Endothelial cell of umbilical vein (primary cell): ENCODE measurements around the gene ACSS1. TPM values are rescaled to one million over a fixed set of nuclear protein-coding genes. Genes with fewer than 3 reads are reported as not detected.

Experiments used
- BruUV-seq: library from RNA; stranded (reverse); fragments of 400-500 nt; replicated peaks from 2 replicates; lab custom pipeline; 2021; lab: Mats Ljungman, UMichigan
- CTCF ChIA-PET: fragments of 300-600, 350-600 bp; sonication (Branson Sonifier 250); formaldehyde crosslinking; loops from one replicate; lab custom pipeline; 2021; ENCODE audit warnings: antibody characterized with exemption, inconsistent platforms; lab: Charles Lee
- POLR2A ChIA-PET: fragments of 300-600, 350-600 bp; sonication (Branson Sonifier 250); formaldehyde crosslinking; loops from one replicate; lab custom pipeline; 2021; ENCODE audit warnings: antibody characterized with exemption, inconsistent platforms; lab: Charles Lee
- DNase-seq: peaks from one replicate; pipeline ENCODE4 v3.0.0-alpha.2; 2011; ENCODE audit warnings: low read depth, low spot score
- FAIRE-seq: peaks from 2 replicates; lab custom pipeline; 2011; peaks lifted over from hg19 to GRCh38; lab: Jason Lieb, UNC
- H2AFZ ChIP-seq: 2 replicates; pipeline ENCODE4 v1.6.0; 2012; ENCODE audit warnings: low read depth, low read length, control low read depth, inconsistent platforms
- H3K27ac ChIP-seq: 2 replicates; pipeline ENCODE4 v1.5.1; 2011; ENCODE audit warnings: low read depth, mild to moderate bottlenecking, control low read depth, low read length, moderate library complexity; ENCODE audit not compliant: insufficient read depth
- H3K27me3 ChIP-seq, 2 experiments: 2 replicates each; pipeline versions ENCODE4 v1.6.0 to v1.6.1; 2011; ENCODE audit warnings: low read length in 2 of 2, mixed read lengths in 1 of 2; ENCODE audit not compliant: control insufficient read depth in 2 of 2, insufficient read depth in 2 of 2
- H3K36me3 ChIP-seq, 2 experiments: 2 replicates in 1 of 2; 3 replicates in 1 of 2; pipeline ENCODE4 v1.5.1; 2011; ENCODE audit warnings: low read length in 2 of 2, mild to moderate bottlenecking in 1 of 2, moderate library complexity in 1 of 2; ENCODE audit not compliant: control insufficient read depth in 2 of 2, insufficient read depth in 2 of 2; ENCODE audit errors: extremely low read depth in 1 of 2
- H3K4me1 ChIP-seq: 3 replicates; pipeline ENCODE4 v1.5.1; 2011; ENCODE audit warnings: mild to moderate bottlenecking, low read length; ENCODE audit not compliant: control insufficient read depth, insufficient read depth; ENCODE audit errors: extremely low read depth
- H3K4me2 ChIP-seq: 2 replicates; pipeline ENCODE4 v1.6.1; 2011; ENCODE audit warnings: low read length, control low read depth, mixed read lengths; ENCODE audit not compliant: insufficient read depth
- H3K4me3 ChIP-seq, 3 experiments: fragments of 200-600 bp in 1 of 3; sonication (generic), shearing (Covaris generic) in 1 of 3; replicated peaks in 1 of 3; 2 replicates each; pipeline ENCODE4 v1.5.1; 2011 to 2016; ENCODE audit warnings: control low read depth in 3 of 3, low read length in 3 of 3, mild to moderate bottlenecking in 2 of 3, inconsistent platforms in 1 of 3, low read depth in 1 of 3, moderate library complexity in 1 of 3; ENCODE audit not compliant: insufficient read depth in 1 of 3
- H3K79me2 ChIP-seq: 2 replicates; pipeline ENCODE4 v1.6.0; 2012; ENCODE audit warnings: low read length, inconsistent platforms; ENCODE audit not compliant: control insufficient read depth, insufficient read depth
- H3K9ac ChIP-seq: replicated peaks from 2 replicates; pipeline ENCODE3; 2011; ENCODE audit warnings: low read length, control low read depth; ENCODE audit not compliant: insufficient read depth; ENCODE audit errors: extremely low read depth
- H3K9me1 ChIP-seq: replicated peaks from 3 replicates; pipeline ENCODE4 v1.6.0; 2011; ENCODE audit warnings: mild to moderate bottlenecking, low read length; ENCODE audit not compliant: control insufficient read depth, insufficient read depth; ENCODE audit errors: extremely low read depth
- H3K9me3 ChIP-seq: replicated peaks from 2 replicates; pipeline ENCODE4 v1.5.1; 2012; ENCODE audit warnings: low read length, inconsistent platforms; ENCODE audit not compliant: control insufficient read depth, insufficient read depth
- H4K20me1 ChIP-seq: replicated peaks from 2 replicates; pipeline ENCODE3; 2011; ENCODE audit warnings: mild to moderate bottlenecking, low read length; ENCODE audit not compliant: control insufficient read depth, insufficient read depth; ENCODE audit errors: extremely low read depth
- EZH2 ChIP-seq: IDR thresholded peaks from 2 replicates; pipeline ENCODE4 v1.6.1; 2012; ENCODE audit warnings: borderline replicate concordance, low read depth, mild to moderate bottlenecking, moderate library complexity, low read length, inconsistent platforms; ENCODE audit not compliant: severe bottlenecking
- FOS ChIP-seq: IDR thresholded peaks from 2 replicates; pipeline ENCODE4 v1.6.1; 2011; ENCODE audit warnings: mild to moderate bottlenecking, low read length, moderate library complexity, borderline replicate concordance; ENCODE audit not compliant: insufficient read depth
- GATA2 ChIP-seq: IDR thresholded peaks from 2 replicates; pipeline ENCODE4 v1.7.0; 2011; ENCODE audit warnings: low read depth, mild to moderate bottlenecking, moderate library complexity, mixed read lengths, low read length; ENCODE audit not compliant: insufficient read length, insufficient read depth
- JUN ChIP-seq: IDR thresholded peaks from 2 replicates; pipeline ENCODE4 v1.6.1; 2011; ENCODE audit warnings: borderline replicate concordance, low read depth; ENCODE audit not compliant: insufficient read length, insufficient read depth
- MYC ChIP-seq: IDR thresholded peaks from one replicate; pipeline ENCODE4 v1.6.1; 2011; ENCODE audit warnings: mild to moderate bottlenecking, low read depth, low read length
- POLR2A ChIP-seq: IDR thresholded peaks from 2 replicates; pipeline ENCODE4 v1.6.1; 2012; ENCODE audit warnings: low read depth, mild to moderate bottlenecking, control low read depth, low read length
- POLR2AphosphoS5 ChIP-seq: IDR thresholded peaks from 2 replicates; pipeline ENCODE4 v1.6.1; 2012; ENCODE audit warnings: low read depth, mild to moderate bottlenecking, control low read depth, low read length, moderate library complexity; ENCODE audit not compliant: insufficient read depth
- dilution Hi-C: fragments of 300-500 bp; cut with MboI; formaldehyde crosslinking; loops from one replicate; pipeline ENCODE4 v1.15.0; 2019; ENCODE audit warnings: low sequenced_read_pairs; ENCODE audit not compliant: extremely low pct_ligation_motif_present
- intact Hi-C: fragments of 100-400 bp; cut with micrococcal nuclease; formaldehyde crosslinking; loops from one replicate; pipeline ENCODE4 v1.10.0; 2022
- polyA plus RNA-seq, 4 experiments: library from polyadenylated mRNA; depleted of rRNA in 3 of 4; stranded (reverse) in 3 of 4; unstranded in 1 of 4; fragments of >200 nt; gene quantifications; 2 replicates each; pipeline versions ENCODE4 v1.2.1 to v1.2.3, GENCODE V29; 2011 to 2012; ENCODE audit warnings: missing spikeins in 1 of 4
- total RNA-seq: library from RNA; stranded (reverse); gene quantifications from 2 replicates; pipeline ENCODE4 v1.2.3, GENCODE V29; 2021
- TF ChIP-seq, protein P1 (sequence below), 2 donors: IDR thresholded peaks; 1 replicate in 1 of 2; 2 replicates in 1 of 2; pipeline ENCODE4 v1.5.1; 2011; ENCODE audit warnings: low read length in 2 of 2, mild to moderate bottlenecking in 2 of 2, moderate library complexity in 2 of 2, control low read depth in 1 of 2, inconsistent platforms in 1 of 2, low read depth in 1 of 2; ENCODE audit not compliant: insufficient read depth in 1 of 2; ENCODE audit errors: extremely low read depth in 1 of 2
- TF ChIP-seq, protein P2 (sequence below): IDR thresholded peaks from 2 replicates; pipeline ENCODE4 v1.6.1; 2011; ENCODE audit not compliant: insufficient read depth, insufficient read length

The ACSS1 gene
- total and polyA plus RNA-seq, 2 donors (not counting 3 experiments of a cell fraction or from before 2014, with no cell fraction given), result 6.2 to 17.9 TPM

DNA sequence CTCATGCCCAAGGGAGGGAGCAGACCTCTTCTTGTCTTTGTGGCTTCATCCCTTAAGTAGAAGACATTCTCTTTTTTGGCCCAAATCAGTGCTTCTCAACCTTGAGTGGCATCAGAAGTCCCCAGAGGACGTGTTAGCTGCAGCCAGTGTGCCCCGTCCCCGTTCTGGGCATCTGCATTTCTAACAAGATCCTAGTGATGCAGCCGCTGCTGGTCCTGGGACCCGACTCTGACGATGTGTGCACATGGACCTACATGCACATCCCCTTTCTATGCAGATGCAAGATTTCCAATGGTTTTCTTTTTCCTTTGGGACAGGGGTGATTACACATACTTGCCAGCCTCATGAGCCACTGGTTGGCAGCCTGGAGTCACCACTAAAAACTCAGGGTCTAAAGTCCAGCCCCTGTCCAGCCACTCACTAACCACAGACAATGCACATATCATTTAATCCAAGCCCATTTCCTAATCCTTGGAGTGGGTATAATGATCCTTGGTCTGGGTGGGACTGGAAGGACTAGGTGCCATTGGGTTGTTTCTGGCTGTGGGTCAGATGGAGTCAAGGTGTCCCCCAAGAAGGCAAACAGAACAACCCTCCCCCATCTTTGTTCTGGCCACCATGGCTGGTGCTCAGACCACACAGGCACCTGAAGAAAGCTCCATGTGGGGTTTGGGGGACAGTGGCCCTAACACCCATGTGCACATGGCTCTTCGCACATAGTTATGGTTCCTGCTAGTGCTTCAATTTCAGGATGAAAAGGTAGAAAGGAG, 6.4 kb downstream of the ACSS1 start:
- intact Hi-C loops (no loop called here), dilution Hi-C loops (no loop called here)
- no TSS peak for BruUV-seq
- no peak overlapping the region for H3K27ac ChIP-seq
- H4K20me1 ChIP-seq, result no peaks in the 10 kb centered on the region
- no peaks in the 10 kb centered on the region for H3K36me3 ChIP-seq
- DNase-seq (no peak), FAIRE-seq (no peak)
- no peak overlapping the region for H2AFZ ChIP-seq
- H3K4me3 ChIP-seq, result no peak overlapping the region
- TF ChIP-seq, protein P1, sequence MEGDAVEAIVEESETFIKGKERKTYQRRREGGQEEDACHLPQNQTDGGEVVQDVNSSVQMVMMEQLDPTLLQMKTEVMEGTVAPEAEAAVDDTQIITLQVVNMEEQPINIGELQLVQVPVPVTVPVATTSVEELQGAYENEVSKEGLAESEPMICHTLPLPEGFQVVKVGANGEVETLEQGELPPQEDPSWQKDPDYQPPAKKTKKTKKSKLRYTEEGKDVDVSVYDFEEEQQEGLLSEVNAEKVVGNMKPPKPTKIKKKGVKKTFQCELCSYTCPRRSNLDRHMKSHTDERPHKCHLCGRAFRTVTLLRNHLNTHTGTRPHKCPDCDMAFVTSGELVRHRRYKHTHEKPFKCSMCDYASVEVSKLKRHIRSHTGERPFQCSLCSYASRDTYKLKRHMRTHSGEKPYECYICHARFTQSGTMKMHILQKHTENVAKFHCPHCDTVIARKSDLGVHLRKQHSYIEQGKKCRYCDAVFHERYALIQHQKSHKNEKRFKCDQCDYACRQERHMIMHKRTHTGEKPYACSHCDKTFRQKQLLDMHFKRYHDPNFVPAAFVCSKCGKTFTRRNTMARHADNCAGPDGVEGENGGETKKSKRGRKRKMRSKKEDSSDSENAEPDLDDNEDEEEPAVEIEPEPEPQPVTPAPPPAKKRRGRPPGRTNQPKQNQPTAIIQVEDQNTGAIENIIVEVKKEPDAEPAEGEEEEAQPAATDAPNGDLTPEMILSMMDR (IDR thresholded peaks at IDR 0.05; ENCODE audit: extremely low read depth in 1 of 2, insufficient read depth in 1 of 2, low read depth in 1 of 2, low read length in 2 of 2), result no peak
- no peak for TF ChIP-seq EZH2
- no peak for TF ChIP-seq POLR2A
- TF ChIP-seq, protein P2, sequence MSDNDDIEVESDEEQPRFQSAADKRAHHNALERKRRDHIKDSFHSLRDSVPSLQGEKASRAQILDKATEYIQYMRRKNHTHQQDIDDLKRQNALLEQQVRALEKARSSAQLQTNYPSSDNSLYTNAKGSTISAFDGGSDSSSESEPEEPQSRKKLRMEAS, result no peak
- no peak for TF ChIP-seq POLR2AphosphoS5
- TF ChIP-seq JUN, result no peak
- no peak for TF ChIP-seq GATA2
- no peak for TF ChIP-seq FOS
- TF ChIP-seq MYC, result no peak
- H3K4me2 ChIP-seq, result no peak overlapping the region
- H3K9me1 ChIP-seq, result no peaks in the 10 kb centered on the region
- POLR2A ChIA-PET, result no interaction called here
- H3K9ac ChIP-seq, result no peak overlapping the region
- CTCF ChIA-PET, result no interaction called here
- H3K9me3 ChIP-seq, result no peaks in the 10 kb centered on the region
- H3K79me2 ChIP-seq, result no peaks in the 10 kb centered on the region
- H3K4me1 ChIP-seq, result no peaks in the 10 kb centered on the region
- peaks cover 0 to 5% of the 10 kb centered on the region in 2 experiments for H3K27me3 ChIP-seq
